Stimulated activated naive CD4-positive, alpha-beta T cell (primary cell): ENCODE results near the gene ZNF688.
"Not testable (repeated sequence)": the region's sequence is repeated elsewhere in the genome, so short reads cannot be mapped to it uniquely, and the experiment has no call there.

Experiments
- DNase-seq, 6 experiments: peaks; one replicate each; lab custom pipeline; 2025; lab: John Stamatoyannopoulos, UW

Gene ZNF688

GRCh38 chr16:30557707-30557956 is 13.9 kb downstream of the ZNF688 start:
- DNase-seq, result no peak

DNA sequence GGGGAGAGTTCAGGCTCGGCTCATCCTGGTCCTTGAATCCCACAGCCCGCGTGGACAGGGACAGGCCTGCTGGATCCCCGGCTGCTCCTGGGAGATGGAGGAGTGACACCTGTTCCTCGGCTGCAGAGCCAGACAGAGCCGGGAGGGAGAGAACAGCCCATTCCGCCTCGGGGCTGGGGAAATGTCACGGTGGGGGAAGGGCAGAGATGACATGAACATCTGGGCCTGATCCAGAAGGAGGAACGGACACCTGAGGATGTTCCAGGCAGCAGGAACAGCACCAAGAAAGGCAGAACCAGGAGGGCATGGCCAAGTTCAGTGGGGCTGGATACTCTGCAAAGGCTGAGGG is 15.4 kb downstream of the ZNF688 start:
- DNase-seq, result no peak

DNA sequence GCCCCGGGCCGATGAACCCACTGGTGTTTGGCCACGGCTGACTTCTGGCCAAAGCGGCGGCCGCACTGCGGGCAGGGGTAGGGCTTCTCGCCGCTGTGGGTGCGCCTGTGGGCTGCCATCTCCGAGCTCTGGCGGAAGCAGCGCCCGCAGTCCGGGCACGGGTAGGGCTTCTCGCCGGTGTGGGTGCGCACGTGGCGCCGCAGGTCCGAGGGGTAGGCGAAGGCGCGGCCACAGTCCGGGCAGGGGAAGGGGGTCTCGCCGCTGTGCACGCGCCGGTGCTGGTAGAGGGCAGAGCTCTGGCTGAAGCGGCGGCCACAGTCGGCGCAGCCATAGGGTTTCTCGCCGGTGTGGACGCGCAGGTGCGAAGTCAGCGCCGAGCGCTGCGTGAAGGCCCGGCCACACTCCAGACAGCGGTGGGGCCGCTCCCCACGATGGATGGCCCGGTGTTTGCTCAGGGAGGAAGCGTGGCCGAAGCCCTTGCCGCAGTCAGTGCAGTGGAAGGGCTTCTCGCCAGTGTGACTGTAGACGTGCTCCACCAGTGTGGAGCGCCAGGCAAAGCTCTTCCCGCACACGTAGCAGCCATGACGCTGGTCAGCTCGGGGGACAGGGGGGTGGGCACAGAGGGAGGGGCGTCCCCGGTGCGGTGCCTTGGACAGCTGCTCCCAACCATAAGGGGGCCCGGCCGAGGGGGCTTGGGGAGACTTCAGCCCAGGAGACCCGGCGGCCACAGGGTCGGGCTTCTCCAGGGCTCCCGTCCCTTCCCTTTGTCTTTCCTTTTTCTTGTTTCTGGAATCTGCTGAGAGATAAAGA is 16.0 kb downstream of the ZNF688 start:
- no peak for DNase-seq

DNA sequence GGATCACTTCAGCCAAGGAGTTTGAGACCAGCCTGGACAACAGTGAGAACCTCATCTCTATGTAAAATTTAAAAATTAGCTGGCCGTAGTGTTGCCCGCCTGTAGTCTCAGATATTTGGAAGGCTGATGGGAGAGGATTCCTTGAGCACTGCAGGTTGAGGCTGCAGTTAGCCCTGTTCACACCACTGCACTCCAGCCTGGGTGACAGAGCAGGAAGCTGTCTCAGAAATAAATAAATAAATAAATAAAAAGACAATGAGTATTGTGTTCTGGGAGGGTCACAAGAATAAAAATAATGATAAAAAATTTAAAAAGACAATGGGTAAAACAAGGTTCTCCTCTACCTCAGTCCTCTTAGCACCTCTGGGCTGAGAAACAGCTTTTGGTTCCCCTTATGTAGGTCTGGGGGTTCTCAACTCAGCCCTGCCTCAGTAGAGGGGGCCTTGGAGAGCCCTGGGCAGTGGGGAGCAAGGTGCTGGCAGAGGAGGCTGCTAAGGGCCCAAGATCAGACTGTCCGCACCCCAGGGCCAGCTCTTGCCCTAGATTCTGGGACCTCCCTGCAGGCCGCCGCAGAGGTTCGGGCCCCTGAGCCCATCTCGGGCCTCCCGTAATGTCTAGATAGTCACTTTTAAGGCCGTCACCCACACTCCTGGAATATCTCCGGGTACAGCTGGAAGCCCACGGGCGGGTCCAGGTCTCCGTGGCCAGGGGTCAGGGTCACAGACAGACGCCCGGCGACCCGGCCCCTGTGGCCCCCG is 16.8 kb downstream of the ZNF688 start:
- DNase-seq, result no peak

DNA sequence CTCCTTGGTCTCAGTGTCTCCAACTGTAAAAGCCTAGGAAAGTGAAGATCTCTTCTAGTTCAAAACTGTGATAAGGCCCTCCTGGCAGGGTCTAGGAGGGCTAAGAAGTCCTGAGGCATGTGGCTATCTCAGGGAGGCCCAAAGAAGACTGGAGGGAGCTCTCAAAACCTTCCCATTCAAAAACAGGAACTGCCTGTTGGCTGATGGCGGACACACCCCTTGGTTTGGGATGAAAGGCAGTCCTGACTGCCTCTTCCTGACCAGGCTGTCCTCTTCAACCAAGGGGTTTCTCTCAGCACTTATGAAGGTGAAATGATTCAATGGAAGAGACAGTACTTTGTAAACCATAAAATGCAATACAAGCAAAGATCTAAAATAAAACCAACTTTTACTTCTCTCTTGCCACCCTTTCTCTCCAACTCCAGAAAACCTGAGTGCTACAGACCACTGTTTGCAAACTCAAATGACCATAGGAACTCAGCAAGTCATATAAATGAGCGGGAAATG is 18.1 kb downstream of the ZNF688 start:
- no peak for DNase-seq

GRCh38 chr16:30552956-30553355 is 18.6 kb downstream of the ZNF688 start:
- no peak for DNase-seq

DNA sequence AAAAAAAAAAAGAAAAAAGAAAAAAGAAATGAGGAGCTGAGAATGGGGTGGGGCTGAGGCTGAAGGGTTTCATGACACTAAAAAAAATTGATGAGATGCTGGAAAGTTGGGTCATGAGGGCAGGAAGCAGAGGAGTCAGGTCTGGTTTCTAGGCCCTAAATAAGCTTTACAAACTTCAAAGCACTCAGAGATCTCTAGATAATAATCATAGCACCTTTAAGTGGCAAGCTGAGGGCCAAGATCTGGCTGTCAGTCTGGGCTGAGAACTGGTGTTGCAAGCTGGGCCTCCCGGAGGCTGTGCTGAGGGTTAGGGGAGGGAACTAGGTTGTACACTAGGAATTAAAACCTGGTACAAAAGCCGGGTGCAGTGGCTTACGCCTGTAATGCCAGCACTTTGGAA is 19.7 kb downstream of the ZNF688 start:
- peak; percentile 26 to 76 (median 60) for DNase-seq

GRCh38 chr16:30548416-30549253 is 22.9 kb downstream of the ZNF688 start:
- no peak for DNase-seq

- DNase-seq, result no peak
Observed at GRCh38 chr16:30546115-30546514, 25.4 kb downstream of the ZNF688 start.

GRCh38 chr16:30543067-30543466 is 28.4 kb downstream of the ZNF688 start:
- no peak for DNase-seq

- DNase-seq, result no peak
Observed at GRCh38 chr16:30541502-30542329, 29.8 kb downstream of the ZNF688 start.

GRCh38 chr16:30540916-30541464 is 30.5 kb downstream of the ZNF688 start:
- DNase-seq, result not testable (repeated sequence)

- not testable (repeated sequence) for DNase-seq
Observed at GRCh38 chr16:30539986-30540526, 31.5 kb downstream of the ZNF688 start.

- DNase-seq, result no peak
Observed at GRCh38 chr16:30539000-30539964, 32.2 kb downstream of the ZNF688 start.

GRCh38 chr16:30536391-30537024 is 35.0 kb downstream of the ZNF688 start:
- DNase-seq, result not testable (repeated sequence)

DNA sequence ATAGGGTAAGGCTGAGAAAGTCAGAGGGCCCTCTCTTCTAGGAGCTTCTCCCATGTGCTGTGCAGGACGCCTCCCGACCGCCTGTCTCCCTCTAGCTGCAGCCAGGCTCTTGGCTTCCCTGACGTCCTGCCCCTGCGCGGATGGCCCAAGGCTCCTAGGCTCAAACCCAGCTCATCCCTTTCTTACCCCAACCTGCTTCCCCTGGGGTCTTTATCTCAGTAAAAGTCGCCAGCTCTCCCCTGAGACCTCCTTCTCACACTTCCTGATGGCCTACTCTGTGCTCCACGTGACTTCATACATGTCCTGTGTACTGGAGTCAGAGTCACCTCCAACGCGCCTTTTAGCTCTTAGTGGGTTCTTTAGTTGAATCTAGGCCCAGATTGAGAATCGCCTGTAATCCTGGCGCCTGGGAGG is 35.7 kb downstream of the ZNF688 start:
- peak; percentile 30 to 54 (median 44) for DNase-seq

DNA sequence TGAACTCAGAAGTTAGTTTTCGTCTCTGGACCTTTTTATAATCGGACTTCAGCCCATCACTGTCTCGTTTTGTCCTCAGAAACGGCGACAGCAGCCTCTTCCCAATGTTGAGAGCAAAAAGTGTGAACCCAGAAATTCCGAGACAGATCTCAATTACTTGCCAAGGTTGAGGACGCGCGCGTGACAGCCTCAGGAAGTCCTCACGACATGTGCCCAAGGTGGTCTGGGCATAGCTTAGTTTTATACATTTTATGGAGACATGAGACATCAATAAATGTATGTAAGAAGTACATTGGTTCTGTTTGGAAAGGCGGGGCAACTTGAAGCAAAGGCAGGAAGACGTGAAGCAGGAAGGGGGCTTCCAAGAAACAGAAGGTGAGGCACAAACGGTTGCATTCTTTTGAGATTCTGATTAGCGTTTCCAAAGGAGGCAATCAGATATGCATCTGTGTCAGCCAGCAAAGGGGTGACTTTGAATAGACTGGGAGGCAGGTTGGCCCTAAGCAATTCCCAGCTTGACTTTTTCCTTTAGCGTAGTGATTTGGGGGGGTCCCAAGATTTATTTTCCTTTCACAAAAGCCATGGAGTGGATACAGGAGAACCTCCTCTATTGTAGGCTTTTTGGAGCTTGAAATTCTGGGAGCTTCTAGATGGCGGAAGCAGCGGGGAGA is 36.3 kb downstream of the ZNF688 start:
- DNase-seq, result peak in 1 of 6 experiments; percentile 42

GRCh38 chr16:30534368-30535105 is 37.0 kb downstream of the ZNF688 start, which contains the start of gene ZNF747:
ZNF747 (minus strand) TSS chr16:30534858; CDS start chr16:30534679, 179 bp downstream.
- peak; percentile 80 to 91 (median 88) for DNase-seq
